Measurements from ENCODE around the gene CST11. TPM values are rescaled to one million over a fixed set of nuclear protein-coding genes. Genes with fewer than 3 reads are reported as not detected.

Gene CST11
- total RNA-seq, 1 experiment from 2014 or later: not detected

- TF ChIP-seq PREB (CRISPR knock-in tag; IDR thresholded peaks at IDR 0.05; ENCODE audit: borderline replicate concordance): no peak
- TF ChIP-seq, protein P1, sequence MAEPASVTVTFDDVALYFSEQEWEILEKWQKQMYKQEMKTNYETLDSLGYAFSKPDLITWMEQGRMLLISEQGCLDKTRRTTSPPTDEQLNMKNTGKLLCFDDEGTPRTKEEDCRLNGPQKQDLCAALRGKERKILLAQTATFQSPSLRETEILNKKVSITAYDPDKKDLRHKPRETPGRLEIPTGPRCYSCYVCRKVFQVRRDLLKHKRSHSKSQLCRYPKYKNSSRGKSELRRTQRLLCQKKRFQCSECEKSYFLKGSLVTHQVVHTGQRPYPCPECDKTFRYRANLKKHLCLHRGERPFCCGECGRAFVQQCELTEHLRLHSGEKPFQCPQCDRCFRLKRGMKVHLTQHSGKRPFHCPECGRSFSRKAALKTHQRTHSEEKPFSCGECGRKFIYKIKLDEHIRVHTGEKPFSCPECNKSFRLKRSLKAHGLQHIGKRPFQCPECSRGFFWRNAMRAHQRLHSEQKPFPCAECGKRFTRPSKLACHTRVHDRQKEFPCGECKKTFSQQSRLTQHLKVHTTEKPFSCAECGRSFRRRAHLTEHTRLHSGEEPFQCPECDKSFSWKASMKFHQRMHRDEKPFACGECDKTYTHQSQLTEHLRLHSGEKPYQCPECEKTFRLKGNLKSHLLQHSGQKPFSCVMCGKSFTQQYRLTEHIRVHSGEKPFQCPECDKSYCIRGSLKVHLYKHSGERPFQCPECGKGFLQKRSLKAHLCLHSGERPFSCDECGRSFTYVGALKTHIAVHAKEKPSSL (CRISPR knock-in tag; conservative IDR thresholded peaks at IDR 0.05): no peak
Measured at GRCh38 chr20:23453549-23454543, 1.2 kb upstream of the CST11 start (continued).

GRCh38 chr20:23451956-23452487, 654 bp downstream of the CST11 start:
- peaks cover 3% of the 10 kb centered on the region; the same call in 1 of the 2 replicates for H3K36me3 Mint-ChIP-seq
- TF ChIP-seq RORB (CRISPR knock-in tag; IDR thresholded peaks at IDR 0.05): no peak
- TF ChIP-seq CREB1 (CRISPR knock-in tag; IDR thresholded peaks at IDR 0.05): no peak
- TF ChIP-seq NR2C2 (CRISPR knock-in tag; IDR thresholded peaks at IDR 0.05): no peak
- TF ChIP-seq, protein P2, sequence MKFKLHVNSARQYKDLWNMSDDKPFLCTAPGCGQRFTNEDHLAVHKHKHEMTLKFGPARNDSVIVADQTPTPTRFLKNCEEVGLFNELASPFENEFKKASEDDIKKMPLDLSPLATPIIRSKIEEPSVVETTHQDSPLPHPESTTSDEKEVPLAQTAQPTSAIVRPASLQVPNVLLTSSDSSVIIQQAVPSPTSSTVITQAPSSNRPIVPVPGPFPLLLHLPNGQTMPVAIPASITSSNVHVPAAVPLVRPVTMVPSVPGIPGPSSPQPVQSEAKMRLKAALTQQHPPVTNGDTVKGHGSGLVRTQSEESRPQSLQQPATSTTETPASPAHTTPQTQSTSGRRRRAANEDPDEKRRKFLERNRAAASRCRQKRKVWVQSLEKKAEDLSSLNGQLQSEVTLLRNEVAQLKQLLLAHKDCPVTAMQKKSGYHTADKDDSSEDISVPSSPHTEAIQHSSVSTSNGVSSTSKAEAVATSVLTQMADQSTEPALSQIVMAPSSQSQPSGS (CRISPR knock-in tag; IDR thresholded peaks at IDR 0.05; ENCODE audit: borderline replicate concordance, low read depth): no peak
- TF ChIP-seq IRF2 (CRISPR knock-in tag; IDR thresholded peaks at IDR 0.05; ENCODE audit: borderline replicate concordance, low read depth): no peak
- TF ChIP-seq MYBL2 (CRISPR knock-in tag; IDR thresholded peaks at IDR 0.05): no peak
- no peak for TF ChIP-seq SOX15 (CRISPR knock-in tag; IDR thresholded peaks at IDR 0.05)
- TF ChIP-seq, protein P3, sequence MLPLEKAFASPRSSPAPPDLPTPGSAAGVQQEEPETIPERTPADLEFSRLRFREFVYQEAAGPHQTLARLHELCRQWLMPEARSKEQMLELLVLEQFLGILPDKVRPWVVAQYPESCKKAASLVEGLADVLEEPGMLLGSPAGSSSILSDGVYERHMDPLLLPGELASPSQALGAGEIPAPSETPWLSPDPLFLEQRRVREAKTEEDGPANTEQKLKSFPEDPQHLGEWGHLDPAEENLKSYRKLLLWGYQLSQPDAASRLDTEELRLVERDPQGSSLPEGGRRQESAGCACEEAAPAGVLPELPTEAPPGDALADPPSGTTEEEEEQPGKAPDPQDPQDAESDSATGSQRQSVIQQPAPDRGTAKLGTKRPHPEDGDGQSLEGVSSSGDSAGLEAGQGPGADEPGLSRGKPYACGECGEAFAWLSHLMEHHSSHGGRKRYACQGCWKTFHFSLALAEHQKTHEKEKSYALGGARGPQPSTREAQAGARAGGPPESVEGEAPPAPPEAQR (CRISPR knock-in tag; IDR thresholded peaks at IDR 0.05): no peak
- no peak for TF ChIP-seq TEAD4 (CRISPR knock-in tag; IDR thresholded peaks at IDR 0.05)
- TF ChIP-seq ZBTB21 (CRISPR knock-in tag; IDR thresholded peaks at IDR 0.05; ENCODE audit: borderline replicate concordance): no peak
- TF ChIP-seq, protein P4, sequence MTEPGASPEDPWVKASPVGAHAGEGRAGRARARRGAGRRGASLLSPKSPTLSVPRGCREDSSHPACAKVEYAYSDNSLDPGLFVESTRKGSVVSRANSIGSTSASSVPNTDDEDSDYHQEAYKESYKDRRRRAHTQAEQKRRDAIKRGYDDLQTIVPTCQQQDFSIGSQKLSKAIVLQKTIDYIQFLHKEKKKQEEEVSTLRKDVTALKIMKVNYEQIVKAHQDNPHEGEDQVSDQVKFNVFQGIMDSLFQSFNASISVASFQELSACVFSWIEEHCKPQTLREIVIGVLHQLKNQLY (CRISPR knock-in tag; IDR thresholded peaks at IDR 0.05): no peak
- no peak for TF ChIP-seq MXD4 (CRISPR knock-in tag; IDR thresholded peaks at IDR 0.05; ENCODE audit: borderline replicate concordance)
- no peak for TF ChIP-seq ATF1 (CRISPR knock-in tag; IDR thresholded peaks at IDR 0.05)
- peaks cover 11% of the 10 kb centered on the region for H3K9me3 Mint-ChIP-seq
- H3K4me3 Mint-ChIP-seq: no peak overlapping the region
- H3K27ac Mint-ChIP-seq: no peak overlapping the region
- DNase-seq (ENCODE audit: low spot score): no peak
- H3K4me1 Mint-ChIP-seq: peaks cover 6% of the 10 kb centered on the region
- ATAC-seq: no peak
- ChIA-PET CTCF (interaction anchor here (1.1 to 1.4 kb wide), 2 partner anchors 56 to 133 kb away, joined by 3 to 4 read pairs; no protein-coding TSS in a partner anchor), POLR2A (no interaction called here)
- H3K27me3 Mint-ChIP-seq (ENCODE audit: low read depth): peaks cover 10% of the 10 kb centered on the region
